Colonic mucosa (tissue), 4 donors: Measurements from ENCODE around the gene RAP1GAP2. TPM values are rescaled to one million over a fixed set of nuclear protein-coding genes. Genes with fewer than 3 reads are reported as not detected.

ENCODE experiments used
- DNase-seq: peaks from one replicate; pipeline ENCODE4 v3.0.0-alpha.2; 2020
- H3K27ac ChIP-seq: fragments of 200-600 bp; one replicate; pipeline ENCODE4 v1.8.0; 2021
- H3K27me3 ChIP-seq: fragments of 200-600 bp; one replicate; pipeline ENCODE4 v1.8.0; 2021
- H3K36me3 ChIP-seq: fragments of 200-600 bp; one replicate; pipeline ENCODE4 v1.8.0; 2021
- H3K4me1 ChIP-seq: fragments of 200-600 bp; one replicate; pipeline ENCODE4 v1.8.0; 2021; ENCODE audit warnings: mild to moderate bottlenecking
- H3K4me3 ChIP-seq: fragments of 200-600 bp; one replicate; pipeline ENCODE4 v1.8.0; 2021
- H3K9ac ChIP-seq, 2 donors: one replicate each; pipeline ENCODE4 v1.7.0; 2013; ENCODE audit warnings: control low read depth in 2 of 2, low read depth in 2 of 2, low read length in 2 of 2
- H3K9me3 ChIP-seq: fragments of 200-600 bp; one replicate; pipeline ENCODE4 v1.8.0; 2021
- CTCF ChIP-seq: fragments of 200-600 bp; IDR thresholded peaks from one replicate; pipeline ENCODE4 v1.8.0; 2022; ENCODE audit warnings: antibody characterized with exemption, mild to moderate bottlenecking
- intact Hi-C: fragments of 100-400 bp; cut with DNase I; formaldehyde crosslinking; loops from one replicate; pipeline ENCODE4 v1.14.1; 2022
- total RNA-seq, 2 donors: library from RNA; stranded (reverse); fragmentation: NEBNext Ultra II Directional in 1 of 2; extraction: Animal tissue kit (Norgen Biotek cat#: 25700) in 1 of 2; gene quantifications; one replicate each; pipeline ENCODE4 v1.2.1, GENCODE V29; 2021
- donor health status: healthy.
- donor health status: DM: no; HTN: no; CAD: no.
- donor health status: DM: no; HTN: no; CAD: no.

RAP1GAP2 gene
- total RNA-seq, 2 donors from 2014 or later: 45.2 to 45.4 TPM

DNA sequence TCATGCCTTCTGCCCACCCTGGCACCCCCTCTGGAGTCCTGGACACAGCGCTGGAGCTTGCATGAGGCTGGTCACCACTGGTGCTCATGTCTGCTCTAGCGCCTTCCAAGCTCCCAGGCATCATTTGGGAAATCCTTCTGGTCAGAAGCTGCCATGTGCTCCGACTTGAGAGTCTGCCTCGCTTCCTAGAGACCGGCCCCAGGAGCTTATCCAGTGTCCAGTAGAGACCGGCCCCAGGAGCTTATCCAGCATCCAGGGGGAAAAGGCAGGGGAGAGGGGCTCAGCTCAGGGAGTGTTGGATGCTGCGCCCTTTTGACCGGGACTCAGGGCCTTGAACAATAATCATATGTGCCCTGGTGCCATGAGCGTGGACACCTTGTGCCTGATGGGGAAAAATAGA is 106.3 kb downstream of the RAP1GAP2 start:
- Histone ChIP-seq H3K9me3 (no peaks in the 10 kb centered on the region), H3K36me3 (no peaks in the 10 kb centered on the region), H3K4me1 (no peaks in the 10 kb centered on the region), H3K27me3 (no peaks in the 10 kb centered on the region), H3K4me3 (no peak overlapping the region), H3K9ac (no peak overlapping the region), H3K27ac (no peak overlapping the region)
- DNase-seq: no peak
- TF ChIP-seq CTCF: no peak
- intact Hi-C loops: no loop called here

- H3K36me3 ChIP-seq: no peaks in the 10 kb centered on the region
- H3K4me3 ChIP-seq: no peak overlapping the region
- TF ChIP-seq CTCF: no peak
- no peaks in the 10 kb centered on the region for H3K4me1 ChIP-seq
- H3K27me3 ChIP-seq: no peaks in the 10 kb centered on the region
- H3K27ac ChIP-seq: no peak overlapping the region
- no peaks in the 10 kb centered on the region for H3K9me3 ChIP-seq
- intact Hi-C loops: no loop called here
- no peak for DNase-seq
- no peak overlapping the region for H3K9ac ChIP-seq
These were observed 107.1 kb downstream of the RAP1GAP2 start for GRCh38 chr17:2903193-2903974.

DNA sequence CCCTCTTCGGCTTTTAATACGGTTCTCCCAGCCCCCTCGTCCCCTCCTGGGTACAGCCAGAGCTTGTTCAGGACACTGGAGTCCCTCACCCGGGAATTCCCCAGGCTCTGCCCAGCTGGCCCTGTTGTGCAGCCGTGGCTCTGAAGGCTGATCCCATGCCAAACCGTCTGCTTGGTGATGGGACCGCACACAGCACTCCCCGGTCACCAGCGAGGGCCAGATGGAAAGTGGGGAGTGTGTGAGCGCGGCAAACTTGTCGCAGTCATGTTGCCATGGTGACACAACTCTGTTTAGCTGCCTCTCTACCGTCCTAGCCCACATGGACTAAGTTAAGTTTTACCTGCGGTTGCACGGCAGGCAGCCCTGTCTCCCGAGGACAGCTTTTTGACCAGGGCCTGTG is 107.9 kb downstream of the RAP1GAP2 start:
- Histone ChIP-seq H3K4me1 (no peaks in the 10 kb centered on the region), H3K4me3 (no peak overlapping the region), H3K27ac (no peak overlapping the region), H3K27me3 (no peaks in the 10 kb centered on the region), H3K9me3 (no peaks in the 10 kb centered on the region), H3K36me3 (no peaks in the 10 kb centered on the region), H3K9ac (no peak overlapping the region)
- no peak for DNase-seq
- no peak for TF ChIP-seq CTCF
- intact Hi-C loops: no loop called here

DNA sequence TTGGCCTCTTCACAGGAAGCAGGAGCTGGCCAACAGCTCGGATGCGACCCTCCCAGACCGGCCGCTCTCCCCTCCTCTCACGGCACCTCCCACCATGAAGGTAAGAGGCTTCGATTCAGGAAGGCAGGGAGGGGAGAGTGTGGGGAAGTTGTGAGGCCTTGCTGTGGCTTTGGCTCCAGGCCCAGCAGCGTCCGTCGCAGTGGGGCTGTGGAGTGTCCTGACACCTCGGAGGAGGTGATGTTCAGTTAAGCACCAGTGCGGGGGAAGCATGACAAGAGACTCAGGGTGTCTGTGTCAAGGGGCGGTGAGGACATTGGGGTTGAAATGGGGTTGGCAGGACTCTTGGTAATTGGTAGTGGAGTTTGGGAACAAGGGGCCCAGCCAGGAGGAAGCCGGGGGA is 109.0 kb downstream of the RAP1GAP2 start:
- no peaks in the 10 kb centered on the region for H3K9me3 ChIP-seq
- no peaks in the 10 kb centered on the region for H3K27me3 ChIP-seq
- H3K4me1 ChIP-seq: no peaks in the 10 kb centered on the region
- H3K36me3 ChIP-seq: no peaks in the 10 kb centered on the region
- no peak overlapping the region for H3K9ac ChIP-seq
- no peak for DNase-seq
- H3K27ac ChIP-seq: no peak overlapping the region
- H3K4me3 ChIP-seq: no peak overlapping the region
- no peak for TF ChIP-seq CTCF
- intact Hi-C loops: no loop called here

- Histone ChIP-seq H3K9me3 (no peaks in the 10 kb centered on the region), H3K4me3 (no peak overlapping the region), H3K27me3 (no peaks in the 10 kb centered on the region), H3K4me1 (no peaks in the 10 kb centered on the region), H3K27ac (no peak overlapping the region), H3K36me3 (no peaks in the 10 kb centered on the region), H3K9ac (no peak overlapping the region)
- intact Hi-C loops: no loop called here
- no peak for TF ChIP-seq CTCF
- DNase-seq: no peak
These were observed 109.7 kb downstream of the RAP1GAP2 start for GRCh38 chr17:2905696-2906501.
